ENCODE data around the gene PTBP2.
"Not testable (repeated sequence)": the region's sequence is repeated elsewhere in the genome, so short reads cannot be mapped to it uniquely, and the experiment has no call there.

Gene PTBP2

DNA sequence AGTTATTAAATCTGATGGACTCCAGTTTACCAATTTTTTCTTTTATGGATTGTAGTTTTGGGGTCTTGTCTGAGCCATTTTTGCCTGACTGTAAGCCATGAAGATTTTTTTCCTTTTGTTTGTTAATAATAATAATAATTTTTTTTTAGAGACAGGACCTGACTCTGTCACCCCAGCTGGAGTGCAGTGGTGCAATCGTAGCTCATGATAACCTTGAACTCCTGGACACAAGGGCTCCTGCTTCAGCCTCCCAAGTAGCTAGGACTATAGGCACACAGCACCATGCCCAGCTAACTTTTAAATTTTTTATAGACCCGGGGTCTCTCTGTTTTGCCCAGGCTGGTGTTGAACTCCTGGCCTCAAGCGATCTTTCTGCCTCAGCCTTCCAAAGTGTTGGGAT is 6.3 kb downstream of the PTBP2 start:
- FAIRE-seq: no peak

DNA sequence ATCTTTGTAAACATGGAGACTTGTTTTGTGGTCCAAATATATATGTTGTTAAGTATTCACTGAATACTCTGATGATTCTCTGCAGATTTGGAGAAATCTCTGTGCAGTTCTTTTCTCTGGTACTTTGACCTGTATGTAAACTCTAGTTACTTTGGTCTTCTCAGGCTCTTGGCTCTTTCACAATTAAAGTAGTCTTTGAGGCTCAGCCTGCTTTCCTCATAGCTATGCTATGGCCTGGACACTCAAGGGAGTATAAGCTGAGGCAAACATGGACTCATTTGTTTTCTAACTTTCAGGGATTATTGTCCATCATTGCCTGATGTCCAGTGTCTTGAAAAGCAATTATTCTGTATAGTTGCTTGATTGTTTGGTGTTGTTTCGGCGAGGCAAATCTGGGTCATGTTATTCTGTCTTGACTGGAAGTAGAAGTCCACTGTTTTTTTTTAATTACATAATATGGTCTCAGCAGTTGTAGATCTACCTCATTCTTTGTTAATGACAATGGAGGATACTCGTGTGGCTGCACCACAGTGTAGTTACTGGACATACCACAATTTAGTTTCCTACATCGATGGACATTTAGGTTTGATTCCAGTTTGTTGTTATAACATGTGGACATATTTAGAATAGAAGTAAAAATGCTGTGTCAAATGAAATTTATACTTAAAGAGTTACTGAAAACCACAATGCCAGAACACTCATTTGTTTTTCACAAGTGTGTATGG is 9.2 kb downstream of the PTBP2 start:
- FAIRE-seq (no peak), DNase-seq (ENCODE audit: extremely low spot score, insufficient read length, low read depth) (no peak)

More for the DNA sequence above, 6.3 kb downstream of the PTBP2 start:
- DNase-seq (ENCODE audit: extremely low spot score, insufficient read length, low read depth): no peak

DNA sequence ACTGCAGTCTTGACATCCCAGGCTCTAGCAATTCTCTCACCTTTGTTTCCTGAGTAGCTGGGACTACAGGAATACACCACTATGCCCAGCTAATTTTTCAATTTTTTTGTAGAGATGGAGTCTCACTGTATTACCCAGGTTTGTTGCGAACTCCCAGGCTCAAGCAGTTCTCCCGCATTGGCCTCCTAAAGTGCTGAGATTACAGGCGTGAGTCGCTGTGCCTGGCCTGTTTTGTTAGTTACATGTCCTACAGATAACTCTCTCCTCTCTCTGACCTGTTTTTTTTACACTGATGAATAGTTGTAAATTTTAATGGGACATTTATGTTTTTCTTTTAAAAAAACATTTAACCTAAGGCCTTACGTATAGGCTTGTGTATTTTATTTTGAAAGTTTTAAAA is 19.8 kb downstream of the PTBP2 start:
- FAIRE-seq (no peak), DNase-seq (ENCODE audit: extremely low spot score, insufficient read length, low read depth) (no peak)

DNA sequence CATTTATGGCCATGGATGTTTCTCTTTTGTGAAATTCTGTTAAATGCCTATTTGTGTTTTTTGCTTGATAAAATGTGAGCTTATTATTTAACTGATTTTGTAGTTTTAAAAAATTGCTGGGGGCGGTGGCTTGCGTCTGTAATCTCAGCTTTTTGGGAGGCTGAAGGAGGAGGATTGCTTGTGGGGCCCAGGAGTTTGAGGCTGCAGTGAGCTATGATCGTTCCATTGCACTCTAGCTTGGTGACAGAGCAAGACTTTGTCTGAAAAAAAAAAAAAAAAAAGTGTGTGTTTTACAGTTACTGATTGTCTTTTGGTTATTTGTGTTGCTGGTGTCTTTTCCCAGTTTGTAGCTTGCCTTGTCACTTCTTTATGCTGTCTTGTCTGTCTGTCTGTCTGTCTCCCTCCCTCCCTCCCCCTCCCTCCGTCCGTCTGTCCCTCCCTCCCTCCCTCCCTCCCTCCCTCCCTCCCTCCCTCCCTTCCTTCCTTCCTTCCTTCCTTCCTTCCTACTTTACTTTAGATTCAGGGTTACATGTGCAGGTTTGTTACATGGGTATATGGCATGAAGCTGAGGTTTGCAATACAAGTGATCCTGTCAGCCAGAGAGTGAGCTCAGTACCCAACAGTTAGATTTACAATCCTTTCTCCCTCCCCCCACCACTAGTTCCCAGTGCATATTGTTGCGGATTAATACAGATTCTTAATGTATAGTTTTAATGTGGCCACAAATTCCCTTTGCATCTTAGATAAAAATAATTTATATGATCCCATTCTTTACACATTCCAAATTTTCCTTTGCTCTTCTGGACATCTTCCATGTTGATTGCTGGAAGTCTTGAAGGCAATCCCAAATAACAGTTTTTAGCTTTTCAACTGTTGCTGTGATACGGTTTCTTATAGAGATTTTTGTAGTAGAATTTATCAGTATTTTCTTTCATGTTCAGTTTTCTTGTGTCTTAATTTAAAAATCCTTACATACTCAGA is 25.1 kb downstream of the PTBP2 start:
- DNase-seq (ENCODE audit: extremely low spot score, insufficient read length, low read depth) (no peak), FAIRE-seq (no peak)

DNA sequence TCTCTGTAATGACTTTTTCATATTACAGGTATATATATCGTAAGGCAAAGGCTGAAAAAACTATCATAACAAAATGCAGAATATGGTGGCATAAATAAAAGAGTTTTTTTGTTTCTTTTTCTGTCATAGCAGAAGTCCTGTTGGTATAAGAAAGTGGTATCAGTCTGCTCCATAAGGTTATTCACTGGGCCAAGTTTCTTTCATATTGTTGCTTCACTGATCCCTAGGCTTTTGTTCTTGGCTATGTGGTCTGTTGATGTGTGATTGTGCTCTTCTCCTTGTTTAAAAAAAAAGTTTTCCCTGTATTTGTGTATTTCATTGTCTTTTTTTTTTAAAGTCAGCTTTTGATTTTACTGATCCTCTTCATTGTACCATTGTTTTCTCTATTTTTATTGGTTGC is 26.0 kb downstream of the PTBP2 start:
- FAIRE-seq: no peak
- DNase-seq (ENCODE audit: extremely low spot score, insufficient read length, low read depth): no peak

DNA sequence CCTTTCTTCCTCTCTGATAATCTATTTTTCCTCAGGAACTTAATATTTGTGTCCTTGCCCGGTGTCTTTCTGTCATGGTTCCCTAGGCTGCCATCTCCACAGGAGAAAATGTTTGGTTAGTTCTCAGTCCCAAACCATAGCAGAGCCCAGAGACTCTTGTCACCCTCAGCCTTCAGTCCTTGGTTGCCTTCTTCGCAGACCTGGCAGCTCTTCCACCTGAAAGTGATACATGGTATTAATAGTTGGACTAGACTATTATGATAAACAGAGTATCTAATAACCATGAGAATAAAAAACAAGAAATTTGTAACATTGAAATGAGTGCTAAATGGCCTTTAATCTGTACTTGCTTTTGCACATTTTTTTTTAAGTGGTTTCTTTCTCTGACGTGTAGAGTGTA is 26.5 kb downstream of the PTBP2 start:
- no peak for DNase-seq (ENCODE audit: extremely low spot score, insufficient read length, low read depth)
- FAIRE-seq: no peak

DNA sequence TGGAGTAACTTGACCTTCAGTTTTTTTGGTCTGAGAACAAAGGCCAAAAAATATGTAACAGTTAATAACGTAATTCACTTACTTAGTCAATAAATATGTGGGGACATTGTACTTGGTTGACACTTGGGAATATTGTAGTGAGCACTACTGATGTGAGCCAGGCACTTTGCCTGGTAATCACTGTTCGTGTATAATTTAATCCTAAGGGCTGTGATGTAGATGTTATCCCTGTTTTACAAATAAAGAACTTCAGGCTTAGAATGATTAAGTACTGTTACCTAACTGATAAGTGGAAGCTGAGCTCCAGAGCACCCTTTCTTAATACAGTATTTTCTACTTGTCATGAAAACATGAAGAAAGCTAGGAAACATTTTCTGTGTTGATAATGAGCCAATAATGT is 28.0 kb downstream of the PTBP2 start:
- FAIRE-seq: no peak
- DNase-seq (ENCODE audit: extremely low spot score, insufficient read length, low read depth): no peak

DNA sequence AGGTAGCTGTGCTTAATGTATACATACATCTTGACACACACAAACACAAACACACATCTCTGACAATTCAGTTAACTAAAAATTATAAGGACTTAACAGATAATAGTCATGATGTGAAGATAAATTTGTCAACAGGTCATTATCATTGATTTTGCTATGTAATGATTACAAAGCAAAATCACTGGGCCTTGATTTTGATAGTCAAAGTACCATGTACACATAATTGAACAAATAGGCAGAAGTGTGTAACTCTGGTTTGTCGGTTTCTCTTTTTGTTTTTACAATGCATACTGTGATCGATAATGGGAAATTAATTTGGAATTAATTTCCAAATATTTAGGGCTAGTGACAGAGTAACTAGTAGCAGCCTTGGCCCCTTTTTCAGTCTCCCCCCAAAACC is 30.8 kb downstream of the PTBP2 start:
- DNase-seq (ENCODE audit: extremely low spot score, insufficient read length, low read depth) (no peak), FAIRE-seq (no peak)

DNA sequence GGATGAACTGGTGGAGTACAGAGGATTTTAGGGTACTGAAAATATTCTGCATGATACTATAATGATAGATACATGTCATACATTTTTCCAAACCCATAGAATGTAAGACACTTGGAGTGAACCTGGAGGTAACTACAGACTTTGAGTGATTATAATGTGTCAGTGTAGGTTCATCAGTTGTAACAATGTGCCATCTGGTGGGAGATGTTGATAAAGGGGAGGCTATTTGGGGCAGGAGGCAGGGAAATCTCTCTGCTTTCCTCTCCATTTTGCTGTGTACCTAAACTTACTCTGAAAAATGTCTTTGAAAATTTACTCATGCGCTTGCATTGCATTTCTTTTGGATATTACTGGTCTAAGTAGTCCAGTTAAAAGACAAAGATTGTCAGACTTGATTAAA is 35.2 kb downstream of the PTBP2 start:
- DNase-seq (ENCODE audit: extremely low spot score, insufficient read length, low read depth) (no peak), FAIRE-seq (no peak)

DNA sequence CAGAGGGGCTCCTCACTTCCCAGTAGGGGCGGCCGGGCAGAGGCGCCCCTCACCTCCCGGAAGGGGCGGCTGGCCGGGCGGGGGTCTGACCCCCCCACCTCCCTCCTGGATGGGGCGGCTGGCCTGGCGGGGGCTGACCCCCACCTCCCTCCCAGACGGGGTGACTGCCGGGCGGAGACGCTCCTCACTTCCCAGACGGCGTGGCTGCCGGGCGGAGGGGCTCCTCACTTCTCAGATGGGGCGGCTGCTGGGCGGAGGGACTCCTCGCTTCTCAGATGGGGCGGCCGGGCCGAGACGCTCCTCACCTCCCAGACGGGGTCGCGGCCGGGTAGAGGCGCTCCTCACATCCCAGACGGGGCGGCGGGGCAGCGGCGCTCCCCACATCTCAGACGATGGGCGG is 41.0 kb downstream of the PTBP2 start:
- not testable (repeated sequence) for FAIRE-seq; DNase-seq (ENCODE audit: extremely low spot score, insufficient read length, low read depth)

DNA sequence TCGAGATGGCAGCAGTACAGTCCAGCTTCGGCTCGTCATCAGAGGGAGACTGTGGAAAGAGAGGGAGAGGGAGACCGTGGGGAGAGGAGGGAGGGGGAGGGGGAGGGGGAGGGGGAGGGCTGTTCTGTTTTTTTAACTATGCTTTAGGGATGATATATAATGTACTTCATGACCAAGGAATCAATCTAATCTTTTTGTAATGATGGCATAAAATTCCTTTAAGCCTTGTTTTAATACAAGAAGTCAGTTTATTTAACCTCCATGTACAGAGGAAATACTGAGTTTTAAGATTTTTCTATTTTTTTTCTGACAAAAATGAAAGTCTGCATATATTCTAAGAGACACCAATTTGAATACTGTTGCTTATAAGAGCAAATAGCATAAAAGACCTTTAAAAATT is 41.9 kb downstream of the PTBP2 start:
- DNase-seq (ENCODE audit: extremely low spot score, insufficient read length, low read depth): no peak

DNA sequence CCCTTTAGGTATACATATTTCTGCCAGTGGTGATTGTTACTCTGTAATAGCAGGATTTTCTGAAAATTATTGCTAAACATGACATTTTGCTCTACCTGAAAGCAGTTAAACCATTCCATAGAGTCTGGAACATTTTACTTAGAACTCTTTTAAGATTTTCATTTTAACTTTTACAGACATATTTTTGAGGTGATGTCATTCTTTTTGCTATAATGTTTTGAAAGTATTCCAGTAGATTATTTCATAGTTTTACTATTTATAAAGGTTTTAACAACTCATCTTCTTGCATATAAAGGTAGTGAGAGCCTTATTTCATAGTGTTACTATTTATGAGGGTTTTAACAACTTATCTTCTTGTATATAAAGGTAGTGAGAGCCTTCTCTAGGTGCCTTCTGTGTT is 42.9 kb downstream of the PTBP2 start:
- DNase-seq (ENCODE audit: extremely low spot score, insufficient read length, low read depth) (no peak), FAIRE-seq (no peak)

More for the DNA sequence above, 41.9 kb downstream of the PTBP2 start:
- FAIRE-seq: no peak

DNA sequence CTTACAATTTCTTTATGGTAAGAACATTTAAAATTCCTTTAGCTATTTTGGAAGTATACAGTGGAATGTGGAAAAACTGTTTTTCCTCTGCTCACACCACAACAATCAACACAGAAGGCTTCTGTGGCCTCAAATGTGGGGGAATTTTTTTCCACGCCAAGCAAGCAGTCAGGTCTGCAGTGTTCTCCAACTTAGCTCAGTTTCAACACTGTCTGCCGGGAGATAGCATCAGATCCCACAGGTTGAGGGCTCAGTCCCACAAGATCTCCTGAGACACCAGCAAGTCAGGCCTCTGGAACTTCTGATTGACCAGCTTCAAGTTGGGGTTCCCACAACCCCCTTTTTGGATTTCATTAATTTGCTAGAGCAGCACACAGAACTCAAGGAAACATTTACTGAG is 50.3 kb downstream of the PTBP2 start:
- no peak for DNase-seq (ENCODE audit: extremely low spot score, insufficient read length, low read depth)
- no peak for FAIRE-seq

DNA sequence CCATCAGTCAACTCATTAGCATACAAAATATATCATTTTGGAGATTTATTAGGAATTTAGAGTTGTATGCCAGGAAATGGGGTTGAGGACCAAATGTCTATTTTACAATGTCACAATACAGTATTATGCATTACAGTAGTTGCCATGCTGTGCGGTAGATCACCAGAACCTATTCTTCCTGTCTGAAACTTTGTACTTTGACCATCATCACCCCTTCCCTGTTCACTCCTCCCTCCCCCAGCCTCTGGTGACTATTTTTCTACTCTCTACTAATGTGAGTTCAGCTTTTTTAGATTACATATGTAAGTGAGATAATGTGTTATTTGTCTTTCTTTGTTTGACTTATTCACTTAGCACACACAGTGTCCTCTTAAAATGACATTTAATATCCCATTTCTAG is 50.8 kb downstream of the PTBP2 start:
- FAIRE-seq (no peak), DNase-seq (ENCODE audit: extremely low spot score, insufficient read length, low read depth) (no peak)

DNA sequence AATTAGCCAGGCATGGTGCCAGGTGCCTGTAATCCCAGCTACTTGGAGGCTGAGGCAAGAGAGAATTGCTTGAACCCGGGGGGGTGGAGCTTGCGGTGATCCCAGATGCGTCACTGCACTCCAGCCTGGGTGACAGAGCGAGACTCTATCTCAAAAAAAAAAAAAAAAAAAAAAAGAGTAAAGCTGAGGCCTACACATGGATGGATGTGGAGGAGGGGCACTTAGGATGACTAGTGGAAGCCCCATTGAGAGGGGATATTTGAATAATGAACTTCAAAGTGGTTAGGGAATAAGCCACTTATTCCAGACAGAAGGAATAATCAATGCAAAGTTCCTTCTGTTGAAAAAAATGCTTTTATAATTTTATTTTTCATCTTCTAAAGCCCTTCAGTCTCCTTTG is 51.4 kb downstream of the PTBP2 start:
- FAIRE-seq: no peak

DNA sequence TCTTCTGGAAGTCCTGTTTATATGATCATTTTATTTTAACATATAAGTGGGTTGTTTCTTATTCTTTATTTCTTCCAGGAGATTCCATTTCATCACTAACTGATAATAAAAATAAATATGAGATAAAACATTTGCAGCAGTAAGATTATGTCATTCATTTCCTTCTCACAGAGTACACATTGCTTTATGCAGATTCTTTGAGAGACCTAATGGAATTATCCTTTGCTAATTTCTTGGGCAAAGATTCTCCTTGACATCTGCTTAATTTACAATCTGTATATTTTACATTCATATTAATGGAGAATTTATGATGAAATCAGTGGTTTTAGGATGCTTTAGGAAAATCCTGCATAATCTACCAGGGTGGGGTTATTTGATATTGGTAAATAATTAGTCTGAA is 60.6 kb downstream of the PTBP2 start:
- FAIRE-seq: no peak

More for the DNA sequence above, 51.4 kb downstream of the PTBP2 start:
- no peak for DNase-seq (ENCODE audit: extremely low spot score, insufficient read length, low read depth)

DNA sequence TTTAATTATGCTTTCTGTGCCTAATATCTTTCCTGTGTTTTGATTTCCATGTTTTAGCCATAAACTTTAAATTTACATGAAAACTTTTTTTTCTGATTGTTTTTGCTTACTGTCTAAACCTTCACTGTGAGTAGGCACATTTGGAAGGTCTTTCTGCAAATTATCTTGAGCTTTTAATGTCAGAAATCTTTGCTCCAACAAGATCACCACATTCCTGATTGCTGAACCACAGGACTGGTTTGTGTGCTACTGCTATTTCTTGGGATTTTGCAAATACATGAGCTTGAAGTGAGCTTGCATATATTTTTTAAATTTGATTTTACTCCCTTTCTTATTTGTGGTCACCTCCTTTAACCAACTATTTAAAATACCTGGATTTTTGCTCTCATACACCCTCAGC is 61.3 kb downstream of the PTBP2 start:
- no peak for DNase-seq (ENCODE audit: extremely low spot score, insufficient read length, low read depth)
- no peak for FAIRE-seq

More for the DNA sequence above, 60.6 kb downstream of the PTBP2 start:
- DNase-seq (ENCODE audit: extremely low spot score, insufficient read length, low read depth): no peak

DNA sequence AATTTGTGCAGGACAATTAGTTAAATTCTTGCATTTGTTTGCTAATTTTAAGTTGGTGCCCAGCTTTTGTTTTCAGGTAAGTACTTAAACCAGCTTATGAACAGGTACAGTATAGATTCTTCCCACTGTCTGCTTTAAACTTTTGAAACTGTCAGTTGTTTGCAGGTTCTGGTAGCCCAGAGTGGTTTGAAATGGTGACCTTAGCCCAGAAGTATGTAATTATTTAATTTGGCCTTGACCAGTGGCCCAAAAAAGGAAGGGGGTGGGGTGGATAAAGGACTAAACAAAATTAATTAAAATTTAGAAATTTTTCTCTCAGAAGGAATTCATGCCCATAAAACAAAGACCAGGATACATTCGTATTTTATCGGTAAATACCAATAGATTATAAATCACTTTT is 69.0 kb downstream of the PTBP2 start:
- no peak for DNase-seq (ENCODE audit: extremely low spot score, insufficient read length, low read depth)
- FAIRE-seq: no peak

DNA sequence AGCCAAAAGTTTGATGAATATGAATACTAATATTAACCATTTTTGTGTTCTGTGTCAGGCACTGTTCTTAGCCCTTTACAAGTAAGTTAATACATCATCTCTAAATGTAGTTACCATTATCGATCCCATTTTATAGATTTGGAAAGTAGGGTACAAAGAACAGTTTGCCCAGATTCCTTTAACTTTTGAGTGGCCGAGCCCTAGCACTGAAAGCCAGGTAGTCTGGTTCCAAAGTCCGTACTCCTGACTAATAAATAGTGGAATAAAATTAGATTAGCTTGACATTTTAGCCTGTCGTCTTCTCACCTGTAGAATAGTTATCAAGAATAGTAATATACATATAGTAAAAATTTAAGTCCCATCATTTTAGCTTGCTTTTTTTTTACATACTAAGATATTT is 70.6 kb downstream of the PTBP2 start:
- DNase-seq (ENCODE audit: extremely low spot score, insufficient read length, low read depth) (no peak), FAIRE-seq (no peak)

DNA sequence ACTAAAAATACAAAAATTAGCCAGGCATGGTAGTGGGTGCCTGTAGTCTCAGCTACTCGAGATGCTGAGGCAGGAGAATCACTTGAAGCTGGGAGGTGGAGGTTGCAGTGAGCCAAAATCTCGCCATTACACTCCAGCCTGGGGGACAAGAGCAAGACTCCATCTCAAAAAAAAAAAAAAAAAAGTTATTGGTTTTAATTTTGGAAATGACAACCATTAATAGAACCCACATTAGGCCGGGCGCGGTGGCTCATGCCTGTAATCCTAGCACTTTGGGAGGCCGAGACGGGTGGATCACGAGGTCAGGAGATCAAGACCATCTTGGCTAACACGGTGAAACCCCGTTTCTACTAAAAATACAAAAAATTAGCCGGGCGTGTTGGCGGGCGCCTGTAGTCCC is 80.1 kb downstream of the PTBP2 start:
- not testable (repeated sequence) for DNase-seq (ENCODE audit: extremely low spot score, insufficient read length, low read depth); FAIRE-seq

DNA sequence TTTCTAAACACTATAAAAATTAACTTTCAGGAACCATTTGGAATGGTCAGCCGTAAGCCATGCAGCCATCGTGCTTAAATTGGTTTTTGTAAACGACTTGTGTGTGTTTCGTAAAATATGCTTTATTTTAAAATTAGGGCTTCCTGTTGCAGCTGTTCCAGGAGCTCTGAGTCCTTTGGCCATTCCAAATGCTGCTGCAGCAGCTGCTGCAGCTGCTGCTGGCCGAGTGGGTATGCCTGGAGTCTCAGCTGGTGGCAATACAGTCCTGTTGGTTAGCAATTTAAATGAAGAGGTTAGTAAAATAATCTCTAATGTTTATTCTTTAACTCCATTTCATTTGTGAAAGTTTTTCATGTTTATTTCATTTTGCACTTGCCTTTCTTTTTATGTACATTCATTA is 83.1 kb downstream of the PTBP2 start:
- DNase-seq (ENCODE audit: extremely low spot score, insufficient read length, low read depth): no peak
- FAIRE-seq: no peak

All from GM18507 (cell line).